Activated CD4-positive, alpha-beta T cell treated with anti-CD3 and anti-CD28 coated beads, Interleukin-10, Interleukin-2, amounts not matched to agents 100 ng/mL and 50 ng/mL, durations not matched to agents 16 hours and 8 hours (primary cell): ENCODE results near the gene DNAH17.
"Not testable (repeated sequence)": the region's sequence is repeated elsewhere in the genome, so short reads cannot be mapped to it uniquely, and the experiment has no call there.

Experiments
- DNase-seq: peaks from one replicate; pipeline ENCODE4 v3.0.0-alpha.2; 2020

DNAH17 gene

DNA sequence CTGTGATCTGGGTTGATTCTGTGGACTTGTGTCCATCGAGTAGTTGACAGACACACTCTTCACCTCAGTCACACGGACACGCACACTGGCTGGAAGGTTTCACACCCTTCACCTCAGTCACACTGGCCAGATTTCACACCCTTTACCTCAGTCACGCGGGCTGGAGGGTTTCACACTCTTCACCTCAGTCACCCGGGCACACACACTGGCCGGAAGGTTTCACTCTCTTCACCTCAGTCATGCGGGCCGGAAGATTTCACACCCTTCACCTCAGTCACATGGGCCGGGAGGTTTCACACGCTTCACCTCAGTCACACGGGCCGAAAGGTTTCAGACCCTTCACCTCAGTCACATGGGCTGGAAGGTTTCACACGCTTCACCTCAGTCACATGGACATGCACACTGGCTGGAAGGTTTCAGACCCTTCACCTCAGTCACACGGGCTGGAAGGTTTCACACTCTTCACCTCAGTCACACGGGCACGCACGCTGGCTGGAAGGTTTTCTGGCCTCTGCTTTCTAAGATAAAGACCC, 102.5 kb downstream of the DNAH17 start:
- peak; percentile 53 for DNase-seq

DNA sequence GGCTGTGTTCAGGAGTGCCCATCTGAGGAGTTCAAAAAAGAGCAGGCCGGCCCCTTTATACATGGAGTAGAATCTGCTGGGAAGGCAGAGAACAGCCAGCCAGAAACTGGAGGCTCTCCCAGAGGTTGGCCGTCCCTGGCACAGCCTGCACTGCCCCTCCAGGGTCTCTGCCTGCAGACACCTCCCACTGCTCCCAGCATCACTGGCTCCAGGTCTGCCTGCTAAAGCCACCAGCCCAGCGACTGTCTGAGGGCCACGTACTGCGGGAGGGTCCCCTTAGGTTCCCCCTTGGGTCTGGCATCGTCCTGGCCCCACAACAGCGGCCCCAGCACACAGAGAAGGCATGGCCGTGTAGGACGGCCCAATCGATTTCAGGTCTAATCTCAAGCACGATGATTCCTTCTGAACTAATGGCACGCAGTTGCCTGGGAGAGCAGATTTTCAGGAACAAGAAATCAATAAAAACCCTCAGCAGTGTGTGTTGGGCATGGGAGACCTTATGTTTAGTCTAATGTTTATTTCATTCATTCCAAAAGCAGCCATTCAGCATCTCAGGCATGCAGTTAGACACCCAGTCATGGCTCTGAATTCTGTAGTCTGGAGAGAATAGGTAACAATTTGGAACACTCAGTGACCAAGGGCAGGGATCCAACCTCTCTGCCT, 103.1 kb downstream of the DNAH17 start:
- no peak for DNase-seq

DNA sequence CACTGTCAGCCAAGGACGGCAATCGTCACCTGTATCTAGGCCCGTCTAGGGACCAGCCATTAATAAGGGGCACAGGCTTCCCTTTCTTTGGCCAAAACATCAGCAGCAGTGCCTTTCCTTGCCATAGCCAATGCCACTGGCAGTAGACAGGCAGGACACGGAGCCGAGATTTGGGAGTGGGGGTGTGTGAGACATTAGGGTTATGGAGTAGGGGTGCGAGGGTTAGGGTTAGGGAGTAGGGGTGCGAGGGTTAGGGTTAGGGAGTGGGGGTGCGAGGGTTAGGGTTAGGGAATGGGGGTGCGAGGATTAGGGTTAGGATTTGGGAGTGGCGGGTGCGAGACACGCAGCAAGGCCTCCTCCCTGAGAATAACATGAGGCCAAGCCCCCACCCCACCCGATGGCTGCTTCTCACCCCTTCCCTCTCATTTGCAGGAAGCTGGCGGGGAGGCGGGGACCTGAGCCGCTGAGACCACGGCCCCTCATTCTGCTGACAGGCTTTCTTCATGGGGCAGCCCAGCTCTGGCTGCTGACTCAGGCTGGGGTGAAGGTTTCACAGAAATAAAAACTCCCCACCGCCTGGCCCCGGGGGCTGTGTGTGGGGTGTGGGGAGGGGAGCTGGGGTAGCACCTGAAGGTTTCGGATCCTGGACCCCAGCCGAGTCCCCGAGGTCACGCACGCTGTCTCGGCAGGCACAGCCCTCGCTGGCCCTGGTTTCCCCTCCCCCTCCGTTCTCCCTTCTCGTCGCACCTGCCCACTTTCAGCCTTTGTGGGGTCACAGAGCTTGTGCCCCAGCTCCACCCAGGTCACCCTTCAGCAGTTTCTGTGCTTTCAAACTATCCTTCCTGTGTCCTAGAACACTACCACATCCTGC, 104.9 kb downstream of the DNAH17 start:
- DNase-seq: no peak

DNA sequence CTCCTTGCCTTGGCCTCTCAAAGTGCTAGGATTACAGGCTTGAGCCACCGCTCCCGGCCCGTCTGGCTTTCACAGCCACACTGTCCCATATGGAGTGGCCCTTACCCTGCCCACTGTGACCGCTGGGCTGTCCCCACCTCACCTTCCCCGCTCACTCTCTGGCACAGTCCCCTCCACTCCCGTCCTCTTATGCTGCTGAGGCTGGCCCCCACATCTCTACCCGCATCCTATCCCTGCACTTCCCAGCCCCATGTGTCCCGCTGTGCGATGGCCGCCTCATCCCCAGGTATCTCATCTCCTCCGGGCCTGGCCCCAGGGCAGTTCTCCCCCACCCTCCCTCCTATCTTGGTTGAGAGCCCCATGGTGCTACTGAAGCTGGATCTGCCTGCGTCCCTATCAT, 105.6 kb downstream of the DNAH17 start:
- no peak for DNase-seq

DNA sequence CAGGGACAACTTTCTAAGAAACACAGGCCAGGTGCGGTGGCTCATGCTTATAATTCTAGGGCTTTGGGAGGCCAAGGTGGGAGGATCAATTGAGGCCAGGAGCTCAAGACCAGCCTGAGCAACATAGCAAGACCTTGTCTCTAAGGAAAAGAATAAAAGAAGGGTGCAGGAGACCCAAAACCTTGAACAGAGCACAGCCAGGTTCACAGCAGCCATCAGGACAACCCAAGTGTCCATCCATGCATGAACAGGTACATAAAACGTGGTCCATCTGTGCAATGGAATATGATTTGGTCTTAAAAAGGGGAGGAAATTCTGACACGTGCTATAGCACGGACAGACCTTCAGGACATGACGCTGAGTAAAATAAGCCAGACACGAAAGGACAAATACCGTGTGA, 107.8 kb downstream of the DNAH17 start:
- DNase-seq: no peak

DNA sequence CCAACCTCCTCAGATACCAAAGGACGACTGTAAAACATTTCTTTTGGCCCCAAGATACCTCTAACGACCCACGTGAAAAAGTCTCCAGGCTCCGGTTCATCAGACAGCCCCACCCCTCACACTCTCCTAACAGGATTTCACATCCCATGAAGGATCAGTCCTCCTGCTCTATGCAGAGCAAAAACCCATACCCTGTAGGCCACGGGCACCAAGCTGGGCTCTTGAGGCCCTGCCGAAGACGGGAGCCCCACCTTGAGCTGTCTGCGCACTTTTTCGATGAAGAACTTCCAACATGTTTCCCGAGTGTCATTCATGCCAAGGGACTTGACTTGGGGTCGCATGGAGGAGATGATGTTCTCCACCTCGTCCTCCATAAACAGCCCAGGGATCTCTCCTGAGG, 108.8 kb downstream of the DNAH17 start:
- DNase-seq: no peak

DNA sequence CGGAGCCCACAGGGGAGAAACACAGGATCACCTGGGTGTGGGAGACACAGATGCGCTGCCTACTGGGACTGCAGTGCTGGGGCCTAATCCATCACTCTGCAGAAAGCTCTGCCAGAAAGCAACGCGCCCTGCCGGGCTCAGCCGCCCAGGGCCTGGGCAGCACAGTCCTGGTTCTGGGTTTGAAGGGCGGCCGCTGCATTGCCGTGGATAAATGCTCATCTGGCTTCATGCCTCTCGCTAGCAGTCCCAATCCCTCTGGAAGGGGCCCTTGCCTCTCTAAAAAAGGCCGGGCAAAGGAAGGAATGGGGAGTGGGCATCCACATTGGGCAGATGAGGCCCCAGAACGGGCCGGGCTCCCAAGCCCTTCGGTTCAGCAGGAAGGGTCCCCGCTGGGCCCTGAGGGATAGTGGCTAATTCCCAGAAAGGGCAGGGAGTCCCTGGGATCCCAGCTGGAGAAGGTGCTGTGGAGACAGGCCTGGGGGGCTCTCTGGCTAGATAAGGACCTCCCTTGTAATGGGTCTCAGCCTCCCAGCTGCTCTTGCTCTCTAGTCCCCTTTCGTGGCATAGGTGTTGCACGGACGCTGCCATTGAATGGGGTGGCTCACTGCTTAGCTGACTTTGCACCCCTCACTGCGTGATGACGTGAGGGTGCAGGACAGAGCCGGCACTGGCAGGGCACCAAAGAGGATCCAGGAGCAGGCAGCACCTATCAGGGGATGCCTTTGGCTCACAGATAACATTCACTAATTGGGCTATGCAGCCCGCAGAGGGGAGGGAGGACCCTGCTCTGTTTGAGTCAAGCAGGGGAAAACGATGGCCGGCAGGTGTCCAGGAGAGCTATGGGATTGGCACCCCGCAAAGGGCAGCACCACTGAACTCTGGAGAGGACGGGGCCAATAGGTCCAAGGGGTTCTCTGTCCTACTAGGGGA, 110.1 kb downstream of the DNAH17 start:
- no peak for DNase-seq

DNA sequence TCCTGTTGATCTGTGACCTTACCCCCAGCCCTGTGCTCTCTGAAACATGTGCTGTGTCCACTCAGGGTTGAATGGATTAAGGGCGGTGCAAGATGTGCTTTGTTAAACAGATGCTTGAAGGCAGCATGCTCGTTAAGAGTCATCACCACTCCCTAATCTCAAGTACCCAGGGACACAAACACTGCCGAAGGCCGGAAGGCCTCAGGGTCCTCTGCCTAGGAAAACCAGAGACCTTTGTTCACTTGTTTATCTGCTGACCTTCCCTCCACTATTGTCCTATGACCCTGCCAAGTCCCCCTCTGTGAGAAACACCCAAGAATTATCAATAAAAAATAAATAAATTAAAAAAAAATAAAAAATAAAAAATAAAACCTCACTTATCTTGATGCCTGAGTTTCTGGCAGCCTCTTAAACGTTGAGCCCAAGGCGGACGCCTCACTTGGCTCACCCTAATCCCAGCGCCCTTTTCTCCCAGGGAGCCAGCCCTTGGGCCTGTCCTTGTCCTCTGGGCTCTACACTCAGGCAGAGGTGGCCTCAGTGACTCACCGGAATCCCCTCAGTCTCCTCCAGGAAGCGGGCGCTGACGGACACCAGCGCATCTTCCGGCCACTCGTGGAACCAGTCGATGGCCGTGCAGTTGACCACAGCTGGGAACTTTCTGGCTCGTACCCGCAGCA, 110.9 kb downstream of the DNAH17 start:
- not testable (repeated sequence) for DNase-seq

DNA sequence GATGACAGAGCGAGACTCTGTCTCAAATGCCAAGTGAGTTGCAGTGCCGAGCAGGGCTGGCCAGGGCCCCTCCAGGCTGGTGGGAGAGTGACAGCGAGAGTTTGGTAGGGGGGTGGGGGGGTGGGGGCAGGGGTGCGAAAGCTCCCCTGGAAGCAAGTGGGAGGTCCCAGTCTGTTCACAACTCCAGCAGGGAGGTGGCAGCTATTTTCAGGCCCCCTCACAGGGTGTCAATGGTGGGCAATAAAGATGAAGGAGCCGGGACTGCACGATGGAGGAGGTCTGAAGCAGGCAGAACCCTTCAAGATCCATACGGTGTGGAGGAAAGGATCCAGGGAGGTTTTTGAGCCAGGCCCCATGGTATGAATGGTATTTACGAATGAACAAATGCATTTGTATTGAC, 115.0 kb downstream of the DNAH17 start:
- no peak for DNase-seq

DNA sequence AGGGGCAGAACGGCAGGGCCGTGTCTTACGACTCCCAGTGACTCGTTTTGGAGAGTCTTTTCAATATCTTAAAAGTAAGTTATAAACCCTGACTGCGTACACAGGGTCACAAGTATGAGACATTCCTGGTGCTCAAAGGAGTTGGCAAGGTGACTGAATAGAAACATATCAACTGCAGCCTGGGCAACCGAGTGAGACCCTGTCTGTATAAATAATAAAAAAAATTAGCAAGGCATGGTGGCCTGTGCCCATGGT, 115.5 kb downstream of the DNAH17 start:
- no peak for DNase-seq

DNA sequence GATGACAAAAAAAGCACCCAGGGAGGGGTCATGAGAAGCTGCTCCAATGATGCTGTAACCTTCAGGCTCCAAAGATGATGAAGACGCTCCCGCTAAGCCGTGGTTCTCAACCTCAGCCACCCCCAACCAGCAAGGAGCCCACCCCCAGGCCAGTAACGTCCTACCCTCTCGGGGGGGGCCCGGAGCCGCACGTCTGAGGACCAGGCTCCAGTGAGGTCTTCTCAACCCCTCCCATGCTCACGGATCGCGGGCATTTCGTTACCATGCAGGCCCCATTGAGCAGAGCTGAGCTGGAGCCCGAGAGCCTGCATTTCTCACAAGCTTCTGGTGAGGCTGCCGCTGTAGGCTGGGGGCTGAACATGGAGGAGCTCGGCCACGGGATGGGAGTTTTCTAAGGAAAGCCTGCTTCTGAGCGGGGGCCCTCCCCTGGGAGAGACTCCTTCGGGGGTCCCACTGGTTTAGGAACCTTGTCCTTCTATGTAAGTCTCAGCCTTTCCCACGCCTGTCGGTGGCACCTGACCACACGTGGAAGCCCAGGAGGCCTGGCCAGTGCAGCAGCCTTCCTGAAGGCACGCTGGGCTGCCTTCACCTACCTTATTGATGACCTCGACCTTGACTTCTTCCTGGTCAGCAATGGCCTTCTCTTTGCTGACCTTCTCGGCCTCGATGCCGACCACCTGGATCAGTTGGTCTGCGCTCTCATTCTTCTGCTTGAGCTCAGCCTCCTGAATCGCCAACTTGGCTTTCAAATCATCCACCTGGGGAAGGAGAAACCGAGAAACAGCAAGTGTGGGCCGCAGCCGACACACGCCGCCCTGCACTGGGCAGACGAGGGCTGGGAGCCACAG, 116.0 kb downstream of the DNAH17 start:
- DNase-seq: no peak

DNA sequence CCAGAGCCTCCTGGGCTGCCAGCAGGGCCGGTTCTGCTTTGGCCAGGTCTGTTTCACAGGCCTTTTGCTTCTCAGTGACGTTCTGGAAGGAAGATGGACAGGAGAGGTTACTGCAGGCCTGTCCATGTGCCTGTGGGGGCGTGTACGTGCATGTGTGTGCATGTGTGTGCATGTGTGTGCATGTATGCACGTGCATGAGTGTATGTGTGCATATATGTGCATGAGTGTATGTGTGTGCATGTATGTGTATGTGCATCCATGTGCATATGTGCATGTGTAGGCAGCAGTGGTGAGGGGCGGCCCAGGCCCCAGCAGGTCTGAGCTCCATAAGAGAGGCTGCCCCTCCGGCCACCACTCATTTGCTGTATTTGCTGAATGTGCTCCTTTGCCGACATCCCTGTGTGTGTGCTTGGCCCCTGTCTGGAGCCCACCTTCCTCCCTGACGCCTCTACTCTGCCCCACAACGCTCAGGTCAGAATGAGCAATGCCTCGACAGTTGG, 117.0 kb downstream of the DNAH17 start:
- no peak for DNase-seq

DNA sequence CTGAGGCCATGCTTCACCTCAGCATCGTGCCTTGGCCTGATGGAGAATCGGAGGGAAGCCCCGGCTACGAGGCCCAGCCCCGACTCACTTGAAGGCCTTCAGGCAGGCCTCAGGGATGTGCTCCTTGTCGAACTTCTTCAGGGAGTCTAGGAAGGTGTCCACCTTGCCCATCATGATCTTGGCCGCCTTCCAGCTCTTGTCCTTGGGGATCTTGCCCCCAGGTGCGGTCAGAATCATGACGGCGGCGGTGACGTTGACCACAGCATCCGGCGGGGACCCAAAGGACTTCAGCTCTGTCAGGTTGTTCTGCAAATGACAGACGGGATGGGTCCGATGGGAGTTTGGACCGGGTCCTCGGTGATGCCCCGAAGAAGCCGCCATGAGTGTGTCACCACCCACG, 117.5 kb downstream of the DNAH17 start:
- no peak for DNase-seq

DNA sequence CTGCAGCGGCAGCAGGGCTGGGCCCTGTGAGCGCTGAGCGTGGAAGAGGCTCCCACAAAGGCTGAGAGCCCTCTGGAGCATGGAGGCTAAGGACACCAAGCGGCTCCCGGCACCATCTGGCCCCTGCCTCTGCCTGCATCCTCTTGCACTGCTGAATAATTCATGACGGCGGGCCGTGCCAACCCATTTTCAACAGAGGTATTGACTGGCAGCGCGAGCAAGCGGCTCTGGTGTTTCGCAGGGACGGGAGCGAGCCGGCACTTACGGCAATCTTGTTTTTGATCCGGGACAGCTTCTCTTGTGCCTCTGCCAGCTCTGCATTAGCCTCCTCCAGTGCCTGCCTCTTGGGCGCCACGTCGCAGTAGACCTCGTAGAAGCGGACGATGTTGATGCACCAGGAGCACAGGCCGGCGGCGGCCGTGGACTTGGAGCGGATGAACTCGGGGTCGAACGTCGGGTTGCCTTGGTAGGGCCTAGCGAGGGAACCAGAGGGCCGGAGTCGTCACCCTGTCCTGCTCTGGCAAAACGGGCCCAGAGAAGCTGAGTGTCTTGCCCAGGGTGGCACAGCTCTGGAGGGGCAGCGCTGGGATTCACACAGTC, 118.4 kb downstream of the DNAH17 start:
- DNase-seq: no peak

DNA sequence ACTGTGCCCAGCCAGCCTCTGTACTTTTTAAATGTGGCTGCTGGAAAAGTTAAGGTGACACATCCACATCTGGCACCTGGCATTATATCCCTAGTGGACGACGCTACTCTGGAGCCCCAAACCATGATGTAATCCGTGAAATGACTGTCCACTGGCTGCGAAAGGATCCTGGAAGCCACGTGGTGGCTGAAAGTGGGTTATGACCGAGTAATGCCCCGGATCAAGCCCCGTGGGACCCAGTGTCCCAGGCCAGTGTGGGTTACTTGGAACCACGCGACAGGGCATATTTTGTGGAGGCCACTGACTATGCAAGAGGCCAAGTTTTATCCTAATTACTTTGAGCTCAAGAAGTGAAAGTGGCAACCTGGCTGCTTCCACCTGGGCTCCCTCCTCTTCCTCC, 119.1 kb downstream of the DNAH17 start:
- no peak for DNase-seq

DNA sequence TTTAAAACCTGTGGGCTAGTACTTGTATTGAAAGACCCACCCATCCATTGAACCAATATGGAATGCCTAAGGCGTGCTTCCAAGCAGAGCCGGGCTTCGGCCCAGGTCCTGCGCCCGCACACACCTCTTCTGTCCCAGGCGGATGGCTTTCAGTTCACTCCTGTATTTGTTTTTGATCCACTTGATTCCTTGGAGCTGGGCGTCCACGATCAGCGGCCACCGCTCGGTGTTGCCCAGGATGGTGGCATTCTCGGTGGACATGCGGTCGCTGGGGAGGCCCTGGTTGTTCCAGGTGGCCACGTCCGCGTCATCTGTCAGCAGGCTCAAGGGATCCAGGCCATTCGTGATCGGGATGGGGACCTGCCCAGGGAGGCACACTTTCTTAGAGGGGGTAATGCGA, 122.8 kb downstream of the DNAH17 start:
- DNase-seq: no peak

DNA sequence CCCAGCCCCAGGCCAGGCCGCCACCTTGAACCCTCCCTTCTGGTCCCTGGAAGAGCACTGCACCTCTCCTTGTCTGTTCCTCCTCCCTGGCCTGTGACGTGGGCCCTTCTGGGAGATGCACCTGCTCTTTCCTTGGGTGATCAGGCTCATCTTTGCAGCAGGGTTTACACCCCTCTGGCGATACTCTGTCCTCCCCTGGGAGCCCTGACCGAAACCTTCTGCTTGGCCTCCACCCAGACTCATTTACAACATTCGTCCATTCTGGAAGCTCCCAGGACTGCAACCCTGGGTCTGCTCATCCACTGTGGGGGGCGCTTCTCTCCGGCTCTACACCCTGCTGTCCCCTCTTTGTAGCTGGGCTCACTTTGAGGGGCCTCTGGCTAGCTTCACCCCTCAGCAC, 125.4 kb downstream of the DNAH17 start:
- DNase-seq: no peak

DNA sequence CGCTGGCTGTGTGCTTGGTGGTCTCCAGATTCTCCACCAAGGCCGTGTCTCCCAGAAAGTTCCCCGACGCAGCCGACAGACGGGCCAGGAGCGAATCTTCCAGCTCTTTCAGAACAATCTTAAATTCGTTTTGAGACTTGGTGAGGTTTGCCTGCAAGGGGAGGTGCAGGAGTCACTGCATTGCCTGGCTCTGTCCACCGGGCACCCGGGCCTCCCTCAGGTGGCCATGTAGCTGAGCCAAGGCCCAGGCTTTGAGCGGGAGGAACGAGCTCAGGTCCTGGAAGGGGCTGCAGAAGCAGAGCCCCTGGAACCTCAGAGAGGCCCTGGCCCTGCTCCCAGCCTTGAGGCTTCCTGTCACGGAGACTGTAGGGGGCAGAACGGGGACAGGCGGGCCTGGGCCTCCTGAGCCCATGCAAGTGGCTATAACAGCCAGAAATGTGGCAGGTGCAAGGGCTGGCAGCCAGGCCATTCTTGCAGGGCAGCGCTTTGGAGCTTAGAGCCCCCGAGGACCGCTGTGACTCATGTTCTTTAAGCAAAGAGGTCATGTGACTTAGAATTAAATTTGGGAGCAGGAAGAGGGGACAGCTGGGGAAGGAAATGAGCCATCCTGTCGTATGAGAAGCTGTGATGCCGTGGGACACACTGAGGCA, 126.4 kb downstream of the DNAH17 start:
- DNase-seq: no peak

DNA sequence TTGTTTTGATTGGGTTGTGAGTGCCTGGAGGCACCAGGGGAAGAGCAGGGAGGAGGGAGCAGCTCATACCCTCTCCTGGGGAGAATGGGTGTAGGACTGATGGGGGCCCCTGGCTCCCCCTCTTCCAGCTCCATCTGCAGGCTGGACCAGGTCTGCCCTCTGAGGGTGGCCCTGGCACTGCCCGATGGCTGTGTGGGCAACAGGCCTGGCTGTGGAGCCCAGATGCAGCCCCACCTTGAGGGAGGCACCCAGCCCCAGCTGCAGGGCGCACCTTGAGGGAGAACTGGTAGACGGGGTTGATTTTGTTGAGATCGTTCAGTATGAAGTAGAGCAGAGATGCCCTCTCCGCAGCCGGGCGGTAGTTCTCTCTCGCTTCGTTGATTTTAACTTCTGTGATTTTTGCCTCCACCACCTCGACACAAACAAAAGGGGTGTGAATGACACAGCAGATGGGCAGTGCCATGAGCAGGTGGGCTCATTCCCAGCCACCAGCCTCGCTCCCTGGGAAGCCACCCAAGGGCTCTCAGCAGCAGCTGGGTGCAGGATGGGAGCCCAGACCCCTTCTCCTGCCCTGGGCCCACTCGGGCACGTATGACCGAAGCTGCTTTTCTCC, 127.1 kb downstream of the DNAH17 start:
- DNase-seq: no peak

DNA sequence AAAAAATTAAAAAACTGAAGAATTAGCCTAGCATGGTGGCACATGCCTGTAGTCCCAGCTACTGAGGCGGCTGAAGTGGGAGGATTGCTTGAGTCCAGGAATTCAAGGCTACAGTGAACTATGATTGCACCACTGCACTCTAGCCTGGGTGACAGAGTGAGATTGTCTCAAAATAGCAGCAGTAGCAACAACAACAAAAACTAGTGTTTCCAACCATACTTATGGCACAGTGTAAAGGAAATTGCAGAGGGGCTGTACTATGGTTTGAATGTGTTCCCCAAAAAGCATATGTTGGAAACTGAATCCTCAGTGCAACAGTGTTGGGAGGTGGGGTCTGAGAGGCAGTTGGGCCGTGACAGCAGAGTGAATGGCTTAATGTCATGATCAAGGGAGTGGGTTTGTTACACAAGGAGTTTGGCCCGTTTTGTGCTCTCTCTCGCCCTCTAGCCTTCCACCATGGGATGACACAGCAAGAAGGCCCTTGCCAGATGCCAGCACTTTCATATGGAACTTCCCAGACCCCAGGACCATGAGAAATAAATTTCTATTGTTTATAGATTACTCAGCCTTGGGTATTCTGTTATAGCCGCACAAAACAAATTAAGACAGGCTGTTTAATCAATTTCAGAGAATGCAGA, 128.7 kb downstream of the DNAH17 start:
- DNase-seq: peak; percentile 31
